Ramos (cell line): ENCODE results near the gene UBE2H.
"Not testable (repeated sequence)": the region's sequence is repeated elsewhere in the genome, so short reads cannot be mapped to it uniquely, and the experiment has no call there.

Experiments used
- in situ Hi-C: fragments of 300-500 bp; cut with MboI; formaldehyde crosslinking; loops from one replicate; pipeline ENCODE4 v1.14.3; 2022; ENCODE audit warnings: low sequenced_read_pairs; ENCODE audit not compliant: unreplicated experiment

UBE2H gene

DNA sequence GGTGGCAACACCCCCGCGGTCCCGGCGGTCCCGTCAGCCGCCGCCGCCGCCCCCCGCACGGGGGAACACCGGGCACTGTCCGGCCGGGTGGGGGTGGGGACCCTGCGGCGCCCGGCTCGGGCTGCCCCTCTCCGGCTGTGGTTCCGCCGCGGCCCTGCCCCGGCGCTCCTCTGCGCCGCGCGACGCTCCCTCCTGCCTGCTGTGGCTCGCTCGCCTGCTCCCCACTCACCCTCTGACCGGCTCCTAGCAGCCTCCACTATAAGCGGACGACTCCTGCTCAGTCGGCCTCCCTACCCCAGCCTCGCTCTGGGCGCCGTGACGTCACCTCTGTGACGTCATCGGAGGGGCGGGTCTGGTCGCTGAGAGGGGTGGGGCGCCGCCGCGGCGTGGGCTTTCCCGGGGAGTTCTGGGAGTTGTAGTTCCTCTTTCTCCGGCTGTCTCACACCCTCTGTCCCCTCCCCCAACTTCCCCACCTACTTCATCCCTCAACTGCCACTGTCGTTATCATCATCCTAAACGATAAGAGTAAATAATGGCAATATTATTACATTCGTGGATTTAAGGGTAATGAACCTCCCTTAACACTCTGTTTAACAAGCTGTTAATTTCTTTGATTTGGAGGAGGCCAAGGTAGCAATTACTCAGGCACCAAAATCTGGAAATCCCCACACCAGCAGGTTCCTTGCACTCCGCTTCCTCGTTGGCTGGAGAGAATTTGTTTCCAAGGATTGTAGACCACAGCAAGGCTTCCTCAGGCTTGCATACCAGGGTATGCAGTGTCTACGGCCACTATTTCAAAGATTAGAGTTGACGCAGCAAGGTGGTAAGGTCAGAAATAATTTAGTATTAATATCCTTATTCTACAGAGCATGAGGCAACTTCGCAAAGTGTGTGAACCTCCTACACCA lies at the start of gene UBE2H:
TSS of gene UBE2H (minus strand) at position 308 of the 908 bp plus-strand sequence. CDS start 405 bp downstream, outside the sequence.
- in situ Hi-C loops = no loop called here

DNA sequence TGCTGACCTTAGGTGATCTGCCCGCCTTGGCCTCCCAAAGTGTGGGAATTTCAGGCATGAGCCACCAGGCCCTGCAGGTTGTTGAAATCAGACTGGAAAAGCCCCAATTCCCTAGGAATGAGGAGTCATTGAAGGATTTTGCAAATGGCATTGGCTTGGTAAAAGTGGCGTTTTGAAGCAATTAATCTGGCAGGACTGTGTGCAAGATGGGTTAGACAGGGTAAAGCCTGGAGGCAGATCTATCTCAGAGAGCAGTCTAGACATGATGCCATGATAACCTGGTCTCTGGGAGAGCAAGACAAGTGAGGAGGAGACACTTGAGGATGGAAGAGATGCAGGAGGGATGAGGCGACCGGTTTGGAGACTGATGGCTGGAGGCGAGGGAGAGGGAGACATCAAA lies 45.7 kb upstream of the UBE2H start:
- in situ Hi-C loops = no loop called here

DNA sequence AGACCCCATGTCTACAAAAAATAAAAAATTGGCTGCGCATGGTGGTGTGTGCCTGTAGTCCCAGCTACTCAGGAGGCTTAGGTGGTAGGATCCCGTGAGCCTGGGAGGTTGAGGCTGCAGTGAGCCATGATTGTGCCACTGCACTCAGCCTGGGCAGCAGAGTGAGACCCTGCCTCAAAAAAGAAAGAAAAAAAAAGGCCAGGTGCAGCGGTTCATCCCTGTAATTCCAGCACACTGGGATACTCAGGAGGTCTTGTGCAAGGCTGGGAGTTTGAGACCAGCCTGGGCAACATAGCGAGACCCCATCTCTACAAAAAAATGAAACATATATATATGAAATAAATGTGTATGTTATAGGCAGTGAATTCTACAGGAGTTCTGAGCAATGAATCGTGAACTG lies 44.5 kb upstream of the UBE2H start:
- in situ Hi-C loops = no loop called here

DNA sequence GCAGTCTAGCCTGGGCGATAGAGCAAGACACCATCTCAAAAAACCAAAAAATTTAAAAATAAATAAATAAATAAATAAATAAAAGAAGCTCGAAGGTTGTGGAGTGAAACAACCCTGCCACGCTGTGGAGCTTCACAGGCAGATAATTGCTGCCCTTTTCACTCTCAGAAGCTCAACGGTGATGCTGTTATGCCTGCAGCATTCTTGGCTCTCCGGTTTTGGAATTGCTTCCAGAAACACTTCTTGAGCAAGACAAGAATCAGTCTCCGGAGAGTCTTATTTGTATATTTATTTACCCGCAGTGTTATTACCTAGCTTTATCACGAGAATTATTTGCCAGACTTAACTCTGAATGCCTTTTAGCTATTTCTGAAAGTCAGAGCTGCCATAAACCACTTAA lies 40.5 kb upstream of the UBE2H start:
- in situ Hi-C loops = no loop called here

DNA sequence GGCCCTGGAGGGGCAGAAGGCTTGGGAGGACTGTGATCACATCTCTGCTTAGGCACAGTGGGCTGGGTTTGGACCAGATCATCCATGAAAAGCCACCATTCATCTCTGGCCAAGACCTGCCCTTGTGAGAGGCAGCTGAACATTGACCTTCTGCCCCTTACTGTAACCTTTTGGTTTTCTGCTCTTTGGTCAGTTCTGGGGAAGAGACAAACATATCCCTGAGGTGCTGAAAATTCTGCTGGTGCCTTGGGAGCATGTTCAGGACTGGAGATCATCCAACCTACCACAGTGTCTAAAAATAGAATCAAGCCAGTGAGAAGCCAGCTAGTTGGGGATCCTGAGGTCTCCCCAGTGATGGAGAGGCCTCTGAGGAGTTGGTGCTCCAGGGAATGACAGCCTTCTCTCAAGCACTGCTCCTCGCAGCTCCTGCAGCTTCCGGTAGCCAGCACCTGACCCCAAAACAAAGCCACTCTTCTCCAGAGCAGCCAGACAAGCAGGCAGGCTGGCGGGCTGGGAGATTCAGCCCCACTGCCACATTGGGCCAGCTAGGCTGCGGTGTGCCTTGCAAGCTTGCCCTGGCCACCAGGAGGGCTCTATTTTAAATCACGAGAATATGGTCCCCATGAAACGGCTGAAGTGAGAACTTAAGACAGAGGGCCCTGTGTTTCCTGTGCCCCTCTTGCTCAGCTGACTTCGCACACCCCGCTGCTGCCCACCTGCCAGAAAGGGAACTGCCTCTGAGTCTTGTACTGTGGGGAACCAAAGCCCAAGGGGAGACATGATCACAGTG lies 37.8 kb upstream of the UBE2H start:
- in situ Hi-C loops = no loop called here

DNA sequence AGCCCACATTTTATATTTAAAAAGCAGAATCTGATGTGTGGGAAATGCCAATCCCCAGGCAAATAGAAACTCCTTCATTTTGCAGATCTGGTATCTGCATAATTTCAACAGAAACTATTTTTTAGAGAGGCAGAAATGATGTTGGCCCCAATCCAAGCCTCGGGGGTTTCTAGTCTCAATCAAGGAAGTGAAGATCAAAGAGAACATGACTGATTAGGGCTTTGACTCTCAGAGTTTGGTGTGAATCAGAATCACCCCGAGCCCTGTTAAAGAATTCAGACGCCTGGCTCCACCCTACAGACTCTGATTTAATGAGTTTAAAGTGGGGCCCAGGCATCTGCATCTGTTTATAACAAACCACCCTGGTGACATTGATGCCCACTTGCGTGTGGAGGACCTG lies 36.7 kb upstream of the UBE2H start:
- in situ Hi-C loops = no loop called here

DNA sequence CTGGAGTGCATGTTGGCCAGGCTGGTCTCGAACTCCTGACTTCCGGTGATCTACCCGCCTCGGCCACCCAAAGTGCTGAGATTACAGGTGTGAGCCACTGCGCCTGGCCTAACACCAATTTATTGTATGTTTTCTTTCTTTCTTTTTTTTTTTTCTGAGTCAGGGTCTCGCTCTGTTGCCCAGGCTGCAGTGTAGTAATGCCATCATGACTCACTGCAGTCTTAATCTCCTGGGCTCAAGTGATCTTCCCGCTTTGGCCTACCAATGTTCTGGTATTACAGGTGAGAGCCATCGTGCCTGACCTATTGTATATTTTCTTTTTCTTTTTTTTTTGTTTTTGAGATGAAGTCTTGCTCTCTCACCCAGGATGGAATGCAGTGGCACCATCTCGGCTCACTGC lies 33.8 kb upstream of the UBE2H start:
- in situ Hi-C loops = no loop called here

DNA sequence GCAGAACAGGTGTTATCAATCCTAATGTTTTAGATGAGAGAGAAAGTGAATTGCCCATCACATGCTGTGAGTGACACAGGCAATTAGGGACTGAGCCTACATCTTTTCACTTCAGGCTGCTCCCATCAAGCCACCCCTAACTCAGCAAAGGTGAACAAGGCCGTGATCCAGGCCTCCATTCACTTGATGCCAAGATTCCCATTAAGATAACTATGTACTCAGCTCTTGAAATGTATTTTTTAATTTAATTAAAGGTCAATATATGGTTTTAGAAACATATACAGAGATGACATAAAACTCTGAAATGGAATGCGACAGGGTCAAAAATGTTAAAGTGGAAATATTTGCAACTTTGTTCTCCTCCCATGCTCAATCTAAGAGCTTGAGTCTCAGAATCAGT lies 27.9 kb upstream of the UBE2H start:
- in situ Hi-C loops = no loop called here

DNA sequence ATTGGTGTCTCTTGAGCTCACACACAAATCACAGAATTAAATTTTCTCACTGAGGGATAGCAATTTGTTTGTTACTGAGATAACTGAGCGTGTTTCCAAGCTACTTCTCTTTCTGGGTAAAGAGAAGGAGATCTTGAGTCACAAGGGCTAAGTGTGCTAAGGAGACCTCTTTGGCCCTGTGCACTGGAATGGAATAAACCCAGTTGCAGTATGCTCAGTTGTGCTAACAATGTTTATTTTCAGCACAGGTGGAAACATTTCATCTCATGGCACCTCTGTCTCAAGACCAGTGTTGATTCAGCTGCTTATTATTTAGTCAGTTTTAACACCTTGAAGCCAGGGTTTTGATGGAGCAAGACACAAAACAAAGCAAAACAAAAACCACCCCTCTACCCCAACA lies 22.5 kb upstream of the UBE2H start:
- in situ Hi-C loops = no loop called here

DNA sequence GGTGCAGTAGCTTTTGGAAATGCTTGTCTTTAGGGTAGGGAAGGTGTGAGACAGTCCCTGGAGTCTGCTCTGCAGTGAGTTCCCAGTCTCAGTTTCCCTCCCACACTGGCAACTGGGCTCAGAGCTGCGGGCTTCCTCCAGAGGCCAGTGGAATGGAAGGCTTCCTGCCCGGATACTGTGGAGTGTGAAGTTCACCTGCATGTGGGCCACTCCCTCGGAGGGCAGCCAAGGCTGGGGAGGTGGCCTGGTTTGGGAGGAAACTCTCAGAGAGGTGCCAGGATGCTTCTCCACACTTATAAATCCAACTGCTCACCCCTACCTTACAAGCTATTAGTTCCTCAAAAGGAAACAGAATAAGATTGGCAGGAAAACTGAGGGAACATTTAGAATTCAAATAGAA lies 18.1 kb upstream of the UBE2H start:
- in situ Hi-C loops = no loop called here

DNA sequence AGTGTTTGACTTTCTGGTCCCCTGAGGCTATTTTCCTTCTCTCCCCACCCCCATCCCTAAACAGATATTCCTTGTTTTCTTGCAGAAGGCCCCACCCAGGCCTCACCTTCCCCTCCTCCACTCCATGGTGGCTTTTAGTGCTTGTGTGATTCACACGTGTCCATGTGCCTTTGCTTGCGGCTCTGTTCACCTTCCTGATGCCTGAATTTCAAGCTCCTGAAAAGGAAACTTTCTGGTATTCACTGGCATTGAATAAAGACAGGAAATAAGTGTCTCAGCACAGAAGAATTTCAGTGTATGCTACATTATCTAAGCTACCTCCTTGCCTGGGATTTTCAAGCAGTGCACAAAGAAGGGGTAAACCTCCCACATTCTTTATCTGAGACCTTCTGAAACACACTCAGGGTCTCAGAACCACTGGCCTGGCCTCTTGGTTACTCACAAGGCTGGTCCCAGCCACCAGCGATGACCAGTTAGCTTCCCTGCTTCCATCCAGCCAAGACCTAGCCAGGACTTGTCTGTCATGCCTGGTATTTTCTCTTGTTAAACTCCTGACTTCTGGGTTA lies 17.2 kb upstream of the UBE2H start:
- in situ Hi-C loops = no loop called here

DNA sequence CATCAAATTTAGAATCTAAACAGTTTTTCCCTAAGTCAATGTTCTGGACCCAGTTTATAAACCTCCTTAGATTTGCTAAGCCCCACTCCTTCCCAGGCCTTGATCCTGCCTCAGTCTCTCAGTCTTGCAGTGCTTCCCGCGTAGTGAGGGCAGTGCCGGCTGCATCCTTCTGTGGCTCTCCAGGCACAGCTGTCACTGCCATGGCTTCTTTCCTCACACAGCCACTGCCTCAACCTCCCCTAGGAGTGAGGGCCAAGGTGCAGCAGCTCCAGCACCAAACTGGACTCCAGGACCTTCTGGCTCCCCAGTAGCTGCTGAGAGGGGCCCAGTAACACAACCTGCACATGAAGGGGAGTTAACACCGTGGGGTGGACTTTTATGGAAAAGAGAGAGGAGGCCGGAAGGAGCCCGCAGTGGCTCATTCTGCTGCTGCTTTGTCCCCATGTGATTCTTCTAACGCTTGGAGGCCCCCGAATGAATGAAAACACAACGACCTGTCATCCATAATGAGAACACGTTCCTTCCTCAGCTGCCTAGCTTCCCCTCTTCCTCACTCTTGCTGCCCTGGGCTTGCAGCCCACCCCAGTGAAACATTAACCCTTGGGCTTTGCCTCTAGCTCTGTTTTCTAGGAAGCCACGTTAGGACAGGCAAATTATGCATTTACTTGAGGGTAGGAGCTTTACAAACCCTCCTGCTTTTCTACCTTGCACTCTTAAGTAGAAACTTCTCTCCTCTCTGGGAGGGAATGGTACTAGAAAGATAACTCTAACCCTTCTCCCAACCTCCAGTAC lies 16.0 kb upstream of the UBE2H start:
- in situ Hi-C loops = no loop called here

DNA sequence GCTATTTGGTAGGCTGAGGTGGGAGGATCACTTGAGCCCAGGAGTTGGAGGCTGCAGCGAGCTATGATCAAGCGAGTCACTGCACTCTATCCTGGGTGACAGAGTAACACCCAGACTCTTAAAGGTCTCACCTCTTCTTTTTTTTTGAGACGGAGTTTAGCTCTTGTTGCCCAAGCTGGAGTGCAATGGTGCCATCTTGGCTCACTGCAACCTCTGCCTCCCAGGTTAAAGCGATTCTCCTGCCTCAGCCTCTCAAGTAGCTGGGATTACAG lies 7.4 kb upstream of the UBE2H start:
- in situ Hi-C loops = not testable (repeated sequence)

DNA sequence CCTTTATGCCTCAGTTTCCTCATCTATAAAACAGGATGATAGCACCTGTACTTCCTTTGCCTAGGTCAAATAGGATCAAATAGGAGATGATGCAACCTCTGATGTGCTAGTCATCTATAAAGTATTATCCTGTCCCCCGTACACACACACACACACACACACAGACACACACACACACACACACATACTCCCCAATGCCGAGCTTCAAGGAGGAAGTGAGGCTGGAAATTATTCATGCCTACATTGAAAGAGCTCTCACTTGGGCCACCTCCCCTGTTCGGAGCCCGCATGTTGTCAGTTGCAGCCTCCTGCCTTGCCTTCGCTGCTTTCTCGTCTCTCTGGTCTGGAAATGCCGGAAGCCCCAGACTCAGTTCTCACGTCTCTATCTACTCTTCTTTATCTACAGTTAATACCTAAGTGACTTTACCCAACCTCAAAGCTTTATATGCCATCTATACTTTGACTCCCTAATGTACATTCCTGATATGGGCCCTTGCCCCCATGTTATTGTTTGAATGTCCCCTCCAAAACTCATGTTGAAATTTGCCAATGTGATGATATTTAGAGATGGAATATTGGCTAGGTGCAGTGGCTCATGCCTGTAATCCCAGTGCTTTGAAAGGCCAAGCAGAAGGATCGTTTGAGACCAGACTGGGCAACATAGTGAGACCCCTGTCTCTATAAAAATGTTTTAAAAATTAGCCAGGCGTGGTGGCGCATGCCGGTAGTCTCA lies 6.9 kb upstream of the UBE2H start:
- in situ Hi-C loops = no loop called here

DNA sequence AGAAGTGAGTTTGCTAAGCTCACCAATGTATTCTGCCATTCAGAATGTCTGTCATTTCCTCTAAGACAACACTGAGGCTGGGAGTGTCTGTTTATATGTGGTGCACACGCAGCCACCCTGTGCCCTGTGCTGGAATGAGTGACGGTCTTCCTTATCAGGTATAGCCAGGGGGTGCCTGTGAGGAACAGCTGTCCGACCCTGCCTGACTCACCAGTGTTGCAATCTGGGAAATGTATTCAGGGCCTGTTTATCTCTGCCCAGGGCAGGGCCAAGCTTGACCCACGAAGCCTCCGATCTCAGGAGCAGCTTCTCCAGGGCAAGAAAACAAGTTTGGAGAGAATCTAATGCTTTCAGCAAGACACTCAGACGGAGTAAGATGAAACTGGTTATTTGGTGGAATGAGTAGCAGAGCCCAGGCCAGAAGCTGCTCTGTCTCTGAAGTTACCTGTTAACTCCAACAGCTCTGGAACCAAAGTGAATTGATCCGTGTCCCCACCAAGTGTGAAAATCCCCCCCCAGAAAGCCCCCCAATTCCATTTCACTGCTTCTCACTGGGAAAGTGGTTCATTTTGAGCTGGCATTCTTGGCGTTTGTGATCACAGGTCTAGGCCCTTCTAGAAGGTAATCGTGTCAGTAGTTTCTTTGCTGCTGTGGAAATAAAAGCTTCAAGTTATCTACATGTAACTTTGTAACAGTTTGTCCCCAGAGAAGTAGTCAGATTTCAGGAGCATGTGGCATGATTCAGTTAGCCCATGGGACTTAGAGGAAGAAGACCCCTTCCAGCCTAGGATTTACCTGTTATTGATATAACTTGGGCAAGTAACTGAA lies 6.1 kb upstream of the UBE2H start:
- in situ Hi-C loops = no loop called here

DNA sequence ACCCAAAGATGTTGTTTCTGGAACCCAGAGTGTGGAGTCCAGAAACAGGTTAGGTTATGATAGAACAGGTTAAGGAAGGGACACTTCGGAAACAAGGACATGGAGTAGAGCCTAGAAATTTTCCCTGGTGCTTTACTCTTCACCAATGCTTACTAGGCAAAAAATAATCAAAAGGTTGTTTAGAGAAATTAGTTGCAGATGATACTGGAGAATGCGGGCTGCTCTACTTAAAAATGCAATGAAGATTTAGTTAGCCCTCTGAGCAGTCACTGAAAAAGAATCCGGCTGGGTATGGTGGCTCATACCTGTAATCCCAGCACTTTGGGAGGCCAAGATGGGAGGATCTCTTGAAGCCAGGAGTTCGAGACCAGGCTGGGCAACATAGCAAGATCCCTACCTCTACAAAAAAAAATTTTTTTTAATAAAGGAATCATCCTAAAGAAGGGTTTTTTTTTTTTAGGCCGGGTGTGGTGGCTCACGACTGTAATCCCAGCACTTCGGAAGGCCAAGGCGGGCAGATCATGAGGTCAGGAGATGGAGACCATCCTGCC lies 3.3 kb upstream of the UBE2H start:
- in situ Hi-C loops = no loop called here

DNA sequence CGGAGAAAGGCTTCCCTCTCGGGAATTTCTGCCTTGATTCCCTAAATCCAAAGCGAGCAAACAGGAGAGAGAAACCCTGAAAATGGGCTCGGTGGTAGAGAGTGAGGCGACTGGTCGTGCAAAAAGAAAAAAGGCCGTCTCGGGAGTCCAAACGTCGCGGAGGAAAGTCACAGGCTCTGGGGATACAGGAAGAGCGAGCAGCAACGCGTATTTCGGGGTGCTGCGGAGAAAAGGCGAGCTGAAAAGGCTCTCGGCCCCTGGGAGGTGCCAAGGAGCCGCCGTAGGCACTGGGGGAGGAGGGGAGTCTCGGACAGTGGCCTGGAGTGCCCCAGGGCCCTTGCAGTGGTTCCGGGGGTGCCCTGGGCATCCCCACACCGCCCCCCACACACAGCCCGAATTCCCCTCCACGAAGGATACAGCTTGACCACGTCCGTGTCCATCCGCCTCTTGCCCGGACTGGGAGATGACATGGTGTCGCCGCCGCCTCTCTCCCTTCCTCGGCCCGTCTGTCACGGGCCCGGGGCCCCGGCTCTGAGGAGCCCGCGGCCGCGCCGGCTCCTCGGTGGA lies 591 bp downstream of the UBE2H start:
- in situ Hi-C loops = no loop called here

DNA sequence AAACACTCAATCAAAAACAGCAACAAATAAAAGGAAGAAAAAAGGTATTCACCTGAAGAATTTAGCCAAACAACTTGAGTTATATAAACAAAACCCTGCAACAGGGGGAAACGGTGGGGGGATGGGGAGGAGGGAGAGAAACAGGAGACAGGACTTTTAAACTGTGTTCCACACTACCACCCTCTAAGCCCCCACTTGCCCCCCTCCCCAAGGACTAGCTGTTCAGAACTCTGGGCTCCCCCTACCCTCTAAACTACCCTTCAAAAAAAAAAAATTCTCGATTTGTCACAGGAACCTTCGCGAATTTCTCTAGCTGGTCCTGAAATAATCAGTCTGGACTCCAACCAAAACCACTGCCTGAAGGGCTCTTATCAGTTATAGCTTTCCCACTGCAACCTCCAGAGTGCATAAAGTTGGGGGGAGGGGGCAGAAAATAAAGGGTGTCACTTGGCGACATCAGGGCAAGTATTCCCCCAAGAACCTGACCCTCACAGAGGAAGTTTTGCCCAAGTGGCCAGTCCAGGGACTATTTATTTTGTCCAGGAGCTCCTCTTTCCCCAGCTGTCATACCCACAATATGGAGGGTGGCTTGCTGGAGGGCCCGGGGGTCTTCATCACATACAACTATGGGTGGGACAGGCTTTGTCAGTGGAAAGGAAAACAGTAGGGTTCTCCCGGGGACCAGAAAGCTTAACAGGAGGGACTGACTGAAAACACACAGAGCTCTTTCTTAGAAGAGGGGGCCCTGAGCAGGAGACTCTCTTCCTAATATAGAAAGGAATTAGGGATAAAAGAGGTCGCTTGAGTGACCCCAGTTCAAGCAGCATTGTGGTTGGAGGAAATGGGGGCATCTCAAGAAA lies 1.3 kb downstream of the UBE2H start:
- in situ Hi-C loops = no loop called here
